Measurements from ENCODE around the gene DNAJC5. TPM values are rescaled to one million over a fixed set of nuclear protein-coding genes. Genes with fewer than 3 reads are reported as not detected.
A peak's percentile ranks its signal among the peaks of the same experiment; 100 is the strongest.

DNAJC5 gene
- total RNA-seq, 4 donors from 2014 or later = 58.7 to 89.5 (median 75.4) TPM

- no peak for DNase-seq
- intact Hi-C loops (cut with DNase I) = no loop called here
Measured at GRCh38 chr20:63858393-63859165, 36.3 kb upstream of the DNAJC5 start.

GRCh38 chr20:63859166-63859699 is 35.7 kb upstream of the DNAJC5 start:
- Histone ChIP-seq H3K36me3 (peaks cover 0 to 29% (median 10%) of the 10 kb centered on the region in 3 donors), H3K27ac (peak overlapping the region; percentile 22 to 72 (median 54)), H3K9me3 (no peaks in the 10 kb centered on the region), H3K27me3 (peaks cover 0 to 44% (median 9%) of the 10 kb centered on the region in 4 donors), H3K4me3 (no peak overlapping the region), H3K4me1 (peaks cover 42 to 65% (median 49%) of the 10 kb centered on the region in 3 donors)
- no peak for DNase-seq
- TF ChIP-seq POLR2A (IDR thresholded peaks at IDR 0.05) = no peak
- TF ChIP-seq, protein P1, sequence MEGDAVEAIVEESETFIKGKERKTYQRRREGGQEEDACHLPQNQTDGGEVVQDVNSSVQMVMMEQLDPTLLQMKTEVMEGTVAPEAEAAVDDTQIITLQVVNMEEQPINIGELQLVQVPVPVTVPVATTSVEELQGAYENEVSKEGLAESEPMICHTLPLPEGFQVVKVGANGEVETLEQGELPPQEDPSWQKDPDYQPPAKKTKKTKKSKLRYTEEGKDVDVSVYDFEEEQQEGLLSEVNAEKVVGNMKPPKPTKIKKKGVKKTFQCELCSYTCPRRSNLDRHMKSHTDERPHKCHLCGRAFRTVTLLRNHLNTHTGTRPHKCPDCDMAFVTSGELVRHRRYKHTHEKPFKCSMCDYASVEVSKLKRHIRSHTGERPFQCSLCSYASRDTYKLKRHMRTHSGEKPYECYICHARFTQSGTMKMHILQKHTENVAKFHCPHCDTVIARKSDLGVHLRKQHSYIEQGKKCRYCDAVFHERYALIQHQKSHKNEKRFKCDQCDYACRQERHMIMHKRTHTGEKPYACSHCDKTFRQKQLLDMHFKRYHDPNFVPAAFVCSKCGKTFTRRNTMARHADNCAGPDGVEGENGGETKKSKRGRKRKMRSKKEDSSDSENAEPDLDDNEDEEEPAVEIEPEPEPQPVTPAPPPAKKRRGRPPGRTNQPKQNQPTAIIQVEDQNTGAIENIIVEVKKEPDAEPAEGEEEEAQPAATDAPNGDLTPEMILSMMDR (IDR thresholded peaks at IDR 0.05) = no peak
- intact Hi-C loops (cut with DNase I) = no loop called here
- 57 to 80% methylated on average over 3 to 7 of the region's 7 CpGs for WGBS, 2 donors

More at GRCh38 chr20:63858393-63859165, 36.3 kb upstream of the DNAJC5 start:
- Histone ChIP-seq H3K27ac (peak overlapping the region; percentile 22 to 72 (median 54)), H3K27me3 (peaks cover 0 to 51% (median 9%) of the 10 kb centered on the region in 4 donors), H3K36me3 (peaks cover 0 to 29% (median 10%) of the 10 kb centered on the region in 3 donors), H3K4me1 (peaks cover 42 to 65% (median 49%) of the 10 kb centered on the region in 3 donors), H3K4me3 (no peak overlapping the region), H3K9me3 (no peaks in the 10 kb centered on the region)
- TF ChIP-seq, protein P1 (IDR thresholded peaks at IDR 0.05) = peak in 1 of 6 experiments; percentile 4
- TF ChIP-seq POLR2A (IDR thresholded peaks at IDR 0.05) = no peak
- 8 to 14% methylated on average over 6 to 8 of the region's 12 CpGs for WGBS, 2 donors

DNA sequence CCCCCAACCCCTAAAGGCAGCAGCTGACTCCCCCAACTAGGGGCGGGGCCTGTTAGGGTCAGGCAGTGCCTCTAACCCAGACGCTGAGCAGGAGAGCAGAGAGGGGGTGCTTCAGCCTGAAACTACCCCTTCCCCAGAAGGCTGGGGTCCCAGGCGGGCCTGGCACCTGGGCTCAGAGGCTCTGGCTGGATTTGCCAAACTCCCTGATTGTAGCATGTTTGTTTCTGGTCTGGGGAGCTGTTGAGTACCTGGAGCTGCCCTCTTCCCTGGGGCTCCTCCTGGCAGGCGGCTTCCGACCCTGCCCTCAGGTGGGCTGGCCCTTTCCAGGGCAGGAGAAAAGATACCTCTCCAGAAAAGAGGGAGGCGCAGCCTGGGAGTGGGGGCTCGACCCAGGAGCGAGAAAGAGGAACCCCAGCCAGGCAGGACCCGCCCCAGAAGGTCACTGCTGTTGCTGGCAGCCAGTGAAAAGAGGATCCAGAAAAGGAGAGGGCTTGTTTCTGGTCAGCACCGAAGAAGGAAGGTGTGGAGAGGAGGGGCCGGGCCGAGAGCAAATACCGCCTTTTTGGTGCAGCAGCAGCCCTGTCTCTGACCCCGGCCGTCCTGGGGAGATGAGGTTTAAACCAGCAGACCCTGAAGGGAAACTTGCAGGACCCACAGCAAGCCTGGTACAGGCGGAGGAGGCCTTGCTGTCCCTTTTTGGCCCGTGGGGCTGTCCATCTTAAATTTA is 34.4 kb upstream of the DNAJC5 start:
- H3K9me3 ChIP-seq = no peaks in the 10 kb centered on the region
- DNase-seq = no peak
- peak overlapping the region in 1 of 4 donors; percentile 47 for H3K27ac ChIP-seq
- intact Hi-C loops (cut with DNase I) = no loop called here
- H3K4me3 ChIP-seq = no peak overlapping the region
- 64 to 92% methylated on average over 2 to 12 of the region's 17 CpGs for WGBS, 2 donors
- TF ChIP-seq POLR2A (IDR thresholded peaks at IDR 0.05) = no peak
- TF ChIP-seq, protein P1 (IDR thresholded peaks at IDR 0.05) = no peak
- H3K36me3 ChIP-seq = peaks cover 0 to 29% (median 10%) of the 10 kb centered on the region in 3 donors
- peaks cover 0 to 32% (median 4%) of the 10 kb centered on the region in 4 donors for H3K27me3 ChIP-seq
- H3K4me1 ChIP-seq = peaks cover 32 to 59% (median 36%) of the 10 kb centered on the region in 3 donors

DNA sequence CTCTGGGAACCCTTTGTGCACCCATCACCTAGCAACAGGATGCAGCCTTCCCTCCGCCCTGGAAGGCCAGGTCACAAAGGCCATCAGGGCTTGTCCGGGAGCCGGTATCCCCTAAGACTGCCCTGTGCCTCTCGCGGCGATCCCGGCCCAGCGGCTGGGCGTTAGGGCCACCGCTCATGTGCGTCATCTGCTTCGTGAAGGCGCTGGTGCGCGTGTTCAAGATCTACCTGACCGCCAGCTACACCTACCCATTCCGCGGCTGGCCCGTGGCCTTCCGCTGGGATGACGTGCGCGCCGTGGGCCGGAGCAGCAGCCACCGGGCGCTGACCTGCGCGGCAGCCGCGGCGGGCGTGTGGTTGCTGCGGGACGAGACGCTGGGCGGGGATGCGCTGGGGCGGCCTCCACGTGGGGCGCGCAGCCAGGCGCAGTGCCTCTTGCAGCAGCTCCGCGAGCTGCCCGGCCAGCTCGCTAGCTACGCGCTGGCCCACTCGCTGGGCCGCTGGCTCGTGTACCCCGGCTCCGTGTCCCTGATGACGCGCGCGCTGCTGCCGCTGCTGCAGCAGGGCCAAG is 33.5 kb upstream of the DNAJC5 start, which contains the start of gene ABHD16B:
Gene ABHD16B, plus strand, starts transcription at position 134 of the 570 bp plus-strand sequence. Its CDS starts 43 bp downstream, at position 177.
- Histone ChIP-seq H3K4me1 (peaks cover 38 to 61% (median 38%) of the 10 kb centered on the region in 3 donors), H3K27me3 (peaks cover 0 to 22% (median 0%) of the 10 kb centered on the region in 4 donors), H3K9me3 (no peaks in the 10 kb centered on the region), H3K27ac (peak within 1 kb of the TSS in 1 of 4 donors; percentile 47), H3K36me3 (peaks cover 0 to 29% (median 10%) of the 10 kb centered on the region in 3 donors), H3K4me3 (no peak within 1 kb of the TSS)
- no peak for DNase-seq
- 98% methylated on average over 16 of the region's 59 CpGs; no CpG with 5 or more reads in 1 of the 2 donors for WGBS, 2 donors
- intact Hi-C loops (cut with DNase I) = no loop called here
- no peak for TF ChIP-seq POLR2A (IDR thresholded peaks at IDR 0.05)
- TF ChIP-seq, protein P1 (IDR thresholded peaks at IDR 0.05) = no peak
